GM23338 (cell line): ENCODE data around the gene TRAF3IP1. TPM values are rescaled to one million over a fixed set of nuclear protein-coding genes. Genes with fewer than 3 reads are reported as not detected.

Experiments used
- ATAC-seq: fragments of 200-7000 bp; cut with Tn5 transposase; 3 replicates; pipeline ENCODE4 v1.9.1; 2020
- DNase-seq: peaks from one replicate; pipeline ENCODE4 v3.0.0-alpha.2; 2015; ENCODE audit warnings: low spot score
- H2AFZ ChIP-seq: fragments of 200-600 bp; sonication (generic); 2 replicates; pipeline ENCODE4 v1.8.0; 2016; ENCODE audit warnings: antibody characterized with exemption, mild to moderate bottlenecking, moderate library complexity
- H3F3A ChIP-seq: fragments of 200-600 bp; sonication (generic); replicated peaks from 2 replicates; pipeline ENCODE4 v1.8.0; 2017; ENCODE audit warnings: antibody characterized with exemption, mixed run types, low read depth
- H3K27ac ChIP-seq: fragments of 200-600 bp; sonication (generic); 2 replicates; pipeline ENCODE4 v1.6.1; 2016; ENCODE audit warnings: low read depth
- H3K27me3 ChIP-seq: fragments of 200-600 bp; sonication (generic); 2 replicates; pipeline ENCODE4 v1.8.0; 2016; ENCODE audit warnings: mild to moderate bottlenecking, mixed run types, moderate library complexity; ENCODE audit not compliant: insufficient read depth
- H3K36me3 ChIP-seq: fragments of 200-600 bp; sonication (generic); 2 replicates; pipeline ENCODE4 v1.8.0; 2016; ENCODE audit warnings: mild to moderate bottlenecking; ENCODE audit not compliant: insufficient read depth
- H3K4me1 ChIP-seq: fragments of 200-600 bp; sonication (generic); 2 replicates; pipeline ENCODE4 v1.8.0; 2016; ENCODE audit warnings: mild to moderate bottlenecking, moderate library complexity; ENCODE audit not compliant: insufficient read depth
- H3K4me2 ChIP-seq: fragments of 200-600 bp; sonication (generic); 2 replicates; pipeline ENCODE4 v1.7.1; 2017; ENCODE audit warnings: mixed run types
- H3K4me3 ChIP-seq: fragments of 200-600 bp; sonication (generic); 2 replicates; pipeline ENCODE4 v1.6.1; 2016; ENCODE audit warnings: mixed run types
- H3K79me2 ChIP-seq: fragments of 200-600 bp; sonication (generic); replicated peaks from 2 replicates; pipeline ENCODE4 v1.8.0; 2017; ENCODE audit warnings: mild to moderate bottlenecking; ENCODE audit not compliant: insufficient read depth
- H3K9me2 ChIP-seq: fragments of 200-600 bp; sonication (generic); 2 replicates; pipeline ENCODE4 v1.8.0; 2017; ENCODE audit not compliant: insufficient read depth
- H4K20me1 ChIP-seq: fragments of 200-600 bp; sonication (generic); replicated peaks from 2 replicates; pipeline ENCODE4 v1.8.0; 2017; ENCODE audit warnings: mild to moderate bottlenecking; ENCODE audit not compliant: insufficient read depth
- H3K27ac Mint-ChIP-seq: 2 replicates; pipeline ENCODE4 v1.8.0; 2020; ENCODE audit warnings: inconsistent platforms, mild to moderate bottlenecking, moderate library complexity, mixed read lengths
- H3K27me3 Mint-ChIP-seq: 3 replicates; pipeline ENCODE4 v1.8.0; 2022; ENCODE audit warnings: low read depth, mild to moderate bottlenecking, moderate library complexity, mixed read lengths, inconsistent platforms; ENCODE audit not compliant: insufficient read depth, poor library complexity
- H3K36me3 Mint-ChIP-seq: 3 replicates; pipeline ENCODE4 v1.8.0; 2021; ENCODE audit warnings: low read depth, mild to moderate bottlenecking, inconsistent platforms, moderate library complexity, mixed read lengths
- H3K4me1 Mint-ChIP-seq: 3 replicates; pipeline ENCODE4 v1.8.0; 2020; ENCODE audit warnings: mild to moderate bottlenecking, inconsistent platforms, mixed read lengths
- H3K4me3 Mint-ChIP-seq: 3 replicates; pipeline ENCODE4 v1.8.0; 2021; ENCODE audit warnings: moderate library complexity, mild to moderate bottlenecking, inconsistent platforms, mixed read lengths
- H3K9me3 Mint-ChIP-seq: 3 replicates; pipeline ENCODE4 v1.8.0; 2020; ENCODE audit warnings: moderate library complexity, mild to moderate bottlenecking, inconsistent platforms, mixed read lengths
- CREB1 ChIP-seq: fragments of 250-450 bp; sonication (Bioruptor Pico); IDR thresholded peaks from 2 replicates; pipeline ENCODE4 v1.5.0; 2020; ENCODE audit warnings: low read depth, mild to moderate bottlenecking, moderate library complexity
- CTCF ChIP-seq, 2 experiments: fragments of 200-600 bp in 1 of 2; sonication (generic) in 1 of 2; conservative IDR thresholded peaks; 2 replicates each; pipeline versions ENCODE4 v1.5.1 to v1.6.1; 2016 to 2017; ENCODE audit warnings: antibody characterized with exemption in 2 of 2, low read depth in 2 of 2, mild to moderate bottlenecking in 2 of 2, moderate library complexity in 1 of 2
- ETS1 ChIP-seq: IDR thresholded peaks from 2 replicates; pipeline ENCODE4 v1.6.1; 2016; ENCODE audit warnings: antibody characterized with exemption
- EZH2 ChIP-seq: fragments of 200-600 bp; sonication (generic); IDR thresholded peaks from one replicate; pipeline ENCODE4 v1.8.0; 2017; ENCODE audit warnings: antibody characterized with exemption, mild to moderate bottlenecking, low read depth; ENCODE audit not compliant: unreplicated experiment
- EZH2phosphoT487 ChIP-seq: fragments of 200-600 bp; sonication (generic); IDR thresholded peaks from one replicate; pipeline ENCODE4 v1.8.1; 2018; ENCODE audit warnings: antibody characterized with exemption; ENCODE audit not compliant: unreplicated experiment
- JUNB ChIP-seq: IDR thresholded peaks from one replicate; pipeline ENCODE4 v1.6.1; 2016; ENCODE audit warnings: antibody characterized with exemption; ENCODE audit not compliant: unreplicated experiment
- NANOG ChIP-seq: IDR thresholded peaks from 2 replicates; pipeline ENCODE4 v1.6.1; 2016; ENCODE audit warnings: antibody characterized with exemption, borderline replicate concordance
- POLR2AphosphoS5 ChIP-seq: IDR thresholded peaks from 2 replicates; pipeline ENCODE4 v1.6.1; 2016; ENCODE audit warnings: antibody characterized with exemption, low read depth
- REST ChIP-seq: IDR thresholded peaks from one replicate; pipeline ENCODE4 v1.6.1; 2018; ENCODE audit warnings: antibody characterized with exemption; ENCODE audit not compliant: unreplicated experiment
- STAT1 ChIP-seq: IDR thresholded peaks from one replicate; pipeline ENCODE4 v1.6.1; 2016; ENCODE audit warnings: antibody characterized with exemption; ENCODE audit not compliant: unreplicated experiment
- ZNF114 ChIP-seq: fragments of 250-450 bp; sonication (Bioruptor Pico); IDR thresholded peaks from 2 replicates; pipeline ENCODE4 v1.5.0; 2020; ENCODE audit warnings: mild to moderate bottlenecking, moderate library complexity
- ZNF331 ChIP-seq: fragments of 250-450 bp; sonication (Bioruptor Pico); IDR thresholded peaks from 2 replicates; pipeline ENCODE4 v1.5.0; 2020; ENCODE audit warnings: low read depth, mild to moderate bottlenecking, moderate library complexity
- ZNF462 ChIP-seq: fragments of 250-450 bp; sonication (Bioruptor Pico); IDR thresholded peaks from 2 replicates; pipeline ENCODE4 v1.5.0; 2020; ENCODE audit warnings: mild to moderate bottlenecking, moderate library complexity
- polyA plus RNA-seq: library from polyadenylated mRNA; unstranded; fragments of >200 nt; fragmentation: Nextera tagmentation; extraction: Ambion mirVana; gene quantifications from 2 replicates; pipeline ENCODE4 v1.2.1, GENCODE V29; 2016
- total RNA-seq: library from RNA; depleted of rRNA; stranded (reverse); fragments of >200 nt; shearing (Covaris generic); gene quantifications from 2 replicates; pipeline ENCODE4 v1.2.3, GENCODE V29; 2014

The TRAF3IP1 gene
- total and polyA plus RNA-seq, 2 experiments from 2014 or later: 12.5 to 20.7 TPM

- H3K27me3 ChIP-seq: no peaks in the 10 kb centered on the region
- peaks cover 6% of the 10 kb centered on the region for H3K4me1 ChIP-seq
- Mint-ChIP-seq H3K36me3 (peaks cover 12% of the 10 kb centered on the region), H3K9me3 (peaks cover 8% of the 10 kb centered on the region), H3K4me1 (peaks cover 20% of the 10 kb centered on the region), H3K27me3 (peaks cover 12% of the 10 kb centered on the region), H3K27ac (no peak overlapping the region), H3K4me3 (no peak overlapping the region)
- ATAC-seq (no peak), DNase-seq (no peak)
- H3K4me2 ChIP-seq: no peak overlapping the region
- no peaks in the 10 kb centered on the region for H3F3A ChIP-seq
- H2AFZ ChIP-seq: no peak overlapping the region
- no peaks in the 10 kb centered on the region for H4K20me1 ChIP-seq
- H3K36me3 ChIP-seq: no peaks in the 10 kb centered on the region
- H3K79me2 ChIP-seq: no peaks in the 10 kb centered on the region
- H3K27ac ChIP-seq: no peak overlapping the region
- H3K9me2 ChIP-seq: no peaks in the 10 kb centered on the region
- TF ChIP-seq ZNF114 (CRISPR knock-in tag) (no peak), POLR2AphosphoS5 (no peak), EZH2phosphoT487 (no peak), JUNB (no peak), EZH2 (no peak), CREB1 (CRISPR knock-in tag) (no peak), ZNF331 (no peak), ZNF462 (no peak), NANOG (no peak), ETS1 (no peak), REST (no peak), CTCF (conservative IDR thresholded peaks at IDR 0.05; ENCODE audit: low read depth in 2 of 2) (no peak), STAT1 (no peak)
- H3K4me3 ChIP-seq: no peak overlapping the region
These were observed 62.8 kb downstream of the TRAF3IP1 start for GRCh38 chr2:238383135-238383534.
